IMR-90 (cell line): ENCODE measurements around the gene DPYD. TPM values are rescaled to one million over a fixed set of nuclear protein-coding genes. Genes with fewer than 3 reads are reported as not detected.

ENCODE experiments used
- ATAC-seq: fragments of 200-7000 bp; cut with Tn5 transposase; 2 replicates; pipeline ENCODE4 v1.9.1; 2020; ENCODE audit warnings: low read depth, mild to moderate bottlenecking, moderate library complexity
- BruUV-seq: library from RNA; stranded (reverse); fragments of 400-500 nt; replicated peaks from 2 replicates; lab custom pipeline; 2021; lab: Mats Ljungman, UMichigan
- CTCF ChIA-PET: fragments of 300-600 bp; formaldehyde crosslinking; extraction: SDS; loops from one replicate; lab custom pipeline; 2021; ENCODE audit warnings: antibody characterized with exemption; lab: Yijun Ruan, JAX
- POLR2A ChIA-PET: fragments of 300-600 bp; sonication (Branson Sonifier 250); formaldehyde crosslinking; loops from one replicate; lab custom pipeline; 2022; ENCODE audit warnings: antibody characterized with exemption; ENCODE audit not compliant: unreplicated experiment; lab: Charles Lee
- DNase-seq: peaks from one replicate; pipeline ENCODE4 v3.0.0; 2013
- H2AFZ ChIP-seq: replicated peaks from 2 replicates; pipeline ENCODE3; 2013; ENCODE audit warnings: low read length, mild to moderate bottlenecking; ENCODE audit not compliant: poor library complexity
- H2AK5ac ChIP-seq: 2 replicates; pipeline ENCODE4 v1.6.1; 2013; ENCODE audit warnings: low read depth, low read length, inconsistent platforms
- H2AK9ac ChIP-seq: replicated peaks from 2 replicates; pipeline ENCODE3; 2013; ENCODE audit warnings: mild to moderate bottlenecking, low read depth, low read length, moderate library complexity; ENCODE audit not compliant: poor library complexity
- H2BK120ac ChIP-seq: 2 replicates; pipeline ENCODE4 v1.6.1; 2013; ENCODE audit warnings: low read depth, low read length, inconsistent platforms
- H2BK15ac ChIP-seq: 3 replicates; pipeline ENCODE4 v1.6.1; 2013; ENCODE audit warnings: low read depth, low read length, inconsistent platforms
- H2BK20ac ChIP-seq: 2 replicates; pipeline ENCODE4 v1.6.1; 2013; ENCODE audit warnings: low read depth, mild to moderate bottlenecking, inconsistent platforms, low read length, moderate library complexity
- H2BK5ac ChIP-seq: 2 replicates; pipeline ENCODE4 v1.6.1; 2013; ENCODE audit warnings: mild to moderate bottlenecking, low read depth, low read length, inconsistent platforms; ENCODE audit not compliant: poor library complexity, severe bottlenecking
- H3K14ac ChIP-seq: replicated peaks from 2 replicates; pipeline ENCODE4 v1.6.1; 2013; ENCODE audit warnings: low read depth, low read length, inconsistent platforms
- H3K18ac ChIP-seq: 2 replicates; pipeline ENCODE4 v1.6.1; 2013; ENCODE audit warnings: low read depth, low read length, control low read depth
- H3K23ac ChIP-seq: 2 replicates; pipeline ENCODE4 v1.6.1; 2013; ENCODE audit warnings: low read depth, low read length, inconsistent platforms
- H3K27ac ChIP-seq: 2 replicates; pipeline ENCODE4 v1.5.1; 2013; ENCODE audit warnings: mild to moderate bottlenecking, control low read depth, low read length; ENCODE audit not compliant: insufficient read depth
- H3K27me3 ChIP-seq: 2 replicates; pipeline ENCODE4 v1.6.1; 2013; ENCODE audit warnings: low read length; ENCODE audit not compliant: control insufficient read depth, insufficient read depth
- H3K36me3 ChIP-seq: 2 replicates; pipeline ENCODE4 v1.6.1; 2013; ENCODE audit warnings: low read length, mixed read lengths; ENCODE audit not compliant: control insufficient read depth, insufficient read depth
- H3K4ac ChIP-seq: 2 replicates; pipeline ENCODE4 v1.6.1; 2013; ENCODE audit warnings: low read depth, low read length, inconsistent platforms
- H3K4me1 ChIP-seq: 2 replicates; pipeline ENCODE4 v1.6.1; 2013; ENCODE audit warnings: low read length, mixed read lengths; ENCODE audit not compliant: control insufficient read depth, insufficient read depth
- H3K4me2 ChIP-seq: 2 replicates; pipeline ENCODE4 v1.6.1; 2013; ENCODE audit warnings: low read depth, mild to moderate bottlenecking, control low read depth, low read length, moderate library complexity
- H3K4me3 ChIP-seq: 2 replicates; pipeline ENCODE4 v1.5.1; 2013; ENCODE audit warnings: low read depth, mild to moderate bottlenecking, control low read depth, low read length, moderate library complexity; ENCODE audit not compliant: insufficient read depth
- H3K56ac ChIP-seq: 2 replicates; pipeline ENCODE4 v1.6.1; 2013; ENCODE audit warnings: low read length, inconsistent platforms; ENCODE audit not compliant: insufficient read depth; ENCODE audit errors: extremely low read depth
- H3K79me1 ChIP-seq, 2 experiments: 2 replicates each; pipeline ENCODE4 v1.6.1; 2013; ENCODE audit warnings: low read length in 2 of 2, inconsistent platforms in 1 of 2, low read depth in 1 of 2
- H3K9ac ChIP-seq: 2 replicates; pipeline ENCODE4 v1.6.1; 2013; ENCODE audit warnings: low read depth, low read length, control low read depth
- H3K9me1 ChIP-seq: 2 replicates; pipeline ENCODE4 v1.6.1; 2013; ENCODE audit warnings: low read length, inconsistent platforms; ENCODE audit not compliant: insufficient read depth
- H3K9me3 ChIP-seq: 2 replicates; pipeline ENCODE4 v1.6.1; 2013; ENCODE audit warnings: low read length; ENCODE audit not compliant: control insufficient read depth, insufficient read depth
- H4K20me1 ChIP-seq: 2 replicates; pipeline ENCODE4 v1.6.1; 2013; ENCODE audit warnings: low read length, inconsistent platforms; ENCODE audit not compliant: insufficient read depth
- H4K5ac ChIP-seq: 2 replicates; pipeline ENCODE4 v1.6.1; 2013; ENCODE audit warnings: mild to moderate bottlenecking, low read depth, low read length, control low read depth
- H4K8ac ChIP-seq, 2 experiments: 2 replicates each; pipeline ENCODE4 v1.6.1; 2013; ENCODE audit warnings: low read depth in 2 of 2, low read length in 2 of 2, control low read depth in 1 of 2, inconsistent platforms in 1 of 2
- H4K91ac ChIP-seq: 2 replicates; pipeline ENCODE4 v1.6.1; 2013; ENCODE audit warnings: low read depth, low read length, inconsistent platforms; ENCODE audit not compliant: insufficient read depth
- CEBPB ChIP-seq: IDR thresholded peaks from 2 replicates; pipeline ENCODE4 v1.6.1; 2012; ENCODE audit warnings: low read depth, low read length, improper control_type of control experiment
- ELK1 ChIP-seq: fragments of 150-350 bp; IDR thresholded peaks from 2 replicates; pipeline ENCODE4 v1.6.1; 2016; ENCODE audit warnings: low read depth, mild to moderate bottlenecking, low read length, moderate library complexity, borderline replicate concordance
- NFE2L2 ChIP-seq: fragments of 150-350 bp; IDR thresholded peaks from 2 replicates; pipeline ENCODE4 v1.6.1; 2016; ENCODE audit warnings: low read depth, mild to moderate bottlenecking, low read length
- RCOR1 ChIP-seq: IDR thresholded peaks from 2 replicates; pipeline ENCODE4 v1.6.1; 2012; ENCODE audit warnings: mild to moderate bottlenecking, low read length, improper control_type of control experiment; ENCODE audit not compliant: insufficient replicate concordance
- WGBS, 2 experiments: methylation state at CpG; one replicate each; pipeline versions ENCODE4 v1.1.5 to v1.1.7; 2013; ENCODE audit warnings: missing lambda C conversion rate in 2 of 2; ENCODE audit not compliant: insufficient read length in 1 of 2; ENCODE audit errors: extremely low coverage in 2 of 2; 5-methylcytosine and 5-hydroxymethylcytosine counted together
- dilution Hi-C: fragments of 300-500 bp; cut with HindIII; formaldehyde crosslinking; loops from one replicate; pipeline ENCODE4 v1.14.3; 2018; ENCODE audit warnings: low sequenced_read_pairs; ENCODE audit not compliant: unreplicated experiment
- in situ Hi-C: fragments of 300-500 bp; cut with MboI; formaldehyde crosslinking; loops from 3 replicates; pipeline ENCODE4 v1.14.3; 2019; ENCODE audit warnings: low sequenced_read_pairs, inconsistent platforms, mixed read lengths
- intact Hi-C: fragments of 100-400 bp; cut with micrococcal nuclease; formaldehyde crosslinking; loops from 2 replicates; pipeline ENCODE4 v1.10.0; 2022
- polyA plus RNA-seq, 3 experiments: library from polyadenylated mRNA; depleted of rRNA; stranded (reverse); fragments of >200 nt; gene quantifications; 2 replicates each; pipeline ENCODE4 v1.2.3, GENCODE V29; 2012; ENCODE audit warnings: low replicate concordance in 1 of 3
- total RNA-seq: library from RNA; depleted of rRNA; stranded (reverse); fragments of >200 nt; gene quantifications from 2 replicates; pipeline ENCODE4 v1.2.3, GENCODE V29; 2012

The DPYD gene
- total and polyA plus RNA-seq, 2 of the 4 experiments (the other 2 are of a cell fraction): 9.3 to 47.3 TPM

- in situ Hi-C loops: no loop called here
- no peak for TF ChIP-seq CEBPB
- no peak for TF ChIP-seq RCOR1
- TF ChIP-seq ELK1: no peak
- TF ChIP-seq NFE2L2: no peak
- no peak overlapping the region for H3K9ac ChIP-seq
- no peak overlapping the region for H4K5ac ChIP-seq
- dilution Hi-C loops: no loop called here
- no peaks in the 10 kb centered on the region for H3K27me3 ChIP-seq
- no CpG with 5 or more reads among the region's 3 CpGs for WGBS, 2 experiments
- no peak overlapping the region for H2AFZ ChIP-seq
- no peak overlapping the region for H2BK15ac ChIP-seq
- H3K36me3 ChIP-seq: 0 out of 2 replicates have a peak, but pooled peaks cover 2% of the 10 kb centered on the region
- H3K4me1 ChIP-seq: no peaks in the 10 kb centered on the region
- H4K91ac ChIP-seq: no peak overlapping the region
- no peak overlapping the region for H2AK9ac ChIP-seq
- no peak overlapping the region for H2BK20ac ChIP-seq
- no peak overlapping the region for H3K4me2 ChIP-seq
- no peak overlapping the region for H2BK120ac ChIP-seq
- no peak overlapping the region for H2AK5ac ChIP-seq
- intact Hi-C loops: no loop called here
- no peak overlapping the region for H3K4me3 ChIP-seq
- H3K56ac ChIP-seq: no peak overlapping the region
- H4K8ac ChIP-seq: no peak overlapping the region
- no peak overlapping the region for H2BK5ac ChIP-seq
- CTCF ChIA-PET: no interaction called here
- no peak overlapping the region for H3K27ac ChIP-seq
- POLR2A ChIA-PET: no interaction called here
- H3K9me3 ChIP-seq: no peaks in the 10 kb centered on the region; the same call in 1 of the 2 replicates
- ATAC-seq (no peak), DNase-seq (no peak)
- no peaks in the 10 kb centered on the region for H4K20me1 ChIP-seq
- H3K23ac ChIP-seq: no peak overlapping the region
- H3K79me1 ChIP-seq: no peaks in the 10 kb centered on the region; a peak in 1 of 4 replicates
- no peaks in the 10 kb centered on the region; the same call in 1 of the 2 replicates for H3K9me1 ChIP-seq
- no peak overlapping the region for H3K14ac ChIP-seq
- no peak overlapping the region for H3K4ac ChIP-seq
- no peak overlapping the region for H3K18ac ChIP-seq
- no TSS peak for BruUV-seq
Observed at GRCh38 chr1:97505289-97505688, 415.5 kb downstream of the DPYD start.
